ENCODE results near the gene NIP7.
A peak's percentile ranks its signal among the peaks of the same experiment; 100 is the strongest.

The NIP7 gene

DNA sequence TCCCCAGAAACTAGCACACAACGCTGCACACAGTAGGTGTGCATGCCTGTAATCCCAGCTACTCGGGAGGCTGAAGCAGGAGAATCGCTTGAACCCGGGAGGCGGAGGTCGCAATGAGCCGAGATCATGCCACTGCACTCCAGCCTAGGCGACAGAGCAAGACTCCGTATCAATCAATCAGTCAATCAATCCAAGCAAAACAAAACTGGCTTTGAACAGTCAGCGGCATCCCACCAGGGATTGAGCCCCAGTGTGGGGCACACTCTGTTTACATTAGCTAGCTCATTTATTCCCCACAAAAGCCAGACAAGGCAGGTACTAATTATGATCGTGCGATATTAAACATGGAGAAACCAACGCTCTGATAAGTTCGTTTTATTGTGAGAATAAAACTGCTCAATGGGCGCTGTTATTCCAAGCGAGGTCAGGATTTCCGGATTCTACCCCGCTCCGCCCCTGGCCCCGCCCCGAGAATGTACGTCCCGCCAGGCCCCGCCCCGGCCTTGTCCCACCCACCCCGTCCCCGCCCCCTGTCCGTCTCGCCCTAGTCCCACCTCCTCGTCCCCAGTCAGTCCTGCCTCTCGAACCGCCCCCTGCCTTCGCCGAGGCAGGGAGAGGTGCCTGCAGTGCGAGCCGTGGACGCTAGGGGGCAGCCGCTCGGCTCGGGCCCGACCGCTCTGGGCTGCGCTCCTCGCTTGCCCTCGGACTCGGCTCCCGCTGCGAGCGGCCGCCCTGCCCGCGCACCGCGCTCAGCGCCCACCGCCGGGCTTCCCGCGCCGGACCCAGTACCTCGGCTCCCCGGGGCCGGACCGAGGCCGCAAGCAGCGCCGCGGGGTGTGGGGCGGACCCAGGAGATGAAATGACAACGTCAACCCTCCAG lies 28.7 kb upstream of the NIP7 start, which contains the start of gene VPS4A:
VPS4A (plus strand) TSS at position 698 of the 880 bp plus-strand sequence; CDS start at position 860, 162 bp downstream.
- H3K27ac Mint-ChIP-seq = peak within 1 kb of the TSS; percentile 89 to 91
- ATAC-seq (replicated peaks) = peak; percentile 96
- H3K27me3 Mint-ChIP-seq = no peaks in the 10 kb centered on the region
- H3K4me3 Mint-ChIP-seq = peak within 1 kb of the TSS; percentile 92 to 97
- H3K36me3 Mint-ChIP-seq (ENCODE audit: insufficient read depth) = peaks cover 34% of the 10 kb centered on the region
- H3K9me3 Mint-ChIP-seq = no peaks in the 10 kb centered on the region
- peak; percentile 98 to 99 (median 99) for DNase-seq
- H3K4me1 Mint-ChIP-seq (ENCODE audit: low read depth in 2 of 2) = peaks cover 21 to 25% of the 10 kb centered on the region in 2 donors

DNA sequence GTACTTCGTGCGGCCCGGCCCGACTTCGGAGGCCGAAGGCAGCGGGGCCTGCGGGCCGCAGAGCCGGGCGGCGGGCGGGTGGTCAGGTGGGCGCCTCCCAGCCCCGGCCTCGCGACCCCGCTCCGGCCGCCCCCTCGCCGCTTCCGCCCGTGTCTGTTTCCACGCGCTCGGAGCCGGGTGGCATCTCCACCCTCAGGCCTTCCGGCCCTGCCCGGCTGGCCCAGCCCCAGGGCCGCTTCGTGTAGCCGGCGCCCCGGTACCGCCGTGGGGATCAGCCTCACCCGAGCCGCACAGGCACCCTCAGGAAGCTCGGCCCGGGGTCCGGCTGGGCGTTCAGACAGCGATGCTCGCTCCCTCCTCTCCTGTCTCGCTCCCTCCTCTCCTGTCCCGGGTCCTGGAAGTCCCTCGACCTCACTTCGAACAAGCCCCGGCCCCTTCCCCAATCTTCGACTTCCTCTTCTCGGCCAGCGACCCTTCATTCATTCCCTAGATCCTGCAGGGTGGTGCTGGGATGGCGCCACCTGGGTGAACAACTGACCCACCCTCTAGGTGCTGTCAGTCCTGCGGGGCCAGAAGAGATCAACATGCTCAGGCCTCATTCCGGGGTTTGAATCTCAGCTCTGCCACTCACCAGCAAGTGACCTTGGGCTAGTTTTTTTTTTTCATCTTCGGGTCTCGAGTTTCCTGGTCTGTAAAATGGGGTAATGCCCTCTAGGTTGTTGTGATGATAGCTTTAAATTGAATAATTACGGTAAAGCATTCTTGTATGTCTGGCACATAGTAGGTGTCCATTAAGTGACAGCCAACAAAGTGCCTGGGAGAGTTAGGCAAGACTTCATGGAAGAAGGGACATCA lies 27.8 kb upstream of the NIP7 start:
- H3K4me1 Mint-ChIP-seq (ENCODE audit: low read depth in 2 of 2) = peaks cover 23 to 25% of the 10 kb centered on the region in 2 donors
- no peaks in the 10 kb centered on the region for H3K27me3 Mint-ChIP-seq
- H3K4me3 Mint-ChIP-seq = peak overlapping the region; percentile 92 to 97
- ATAC-seq (replicated peaks) (peak; percentile 46), DNase-seq (peak in 2 of 3 experiments; percentile 23 to 29)
- H3K9me3 Mint-ChIP-seq = no peaks in the 10 kb centered on the region
- H3K36me3 Mint-ChIP-seq (ENCODE audit: insufficient read depth) = peaks cover 39% of the 10 kb centered on the region
- H3K27ac Mint-ChIP-seq = peak overlapping the region; percentile 89 to 91

DNA sequence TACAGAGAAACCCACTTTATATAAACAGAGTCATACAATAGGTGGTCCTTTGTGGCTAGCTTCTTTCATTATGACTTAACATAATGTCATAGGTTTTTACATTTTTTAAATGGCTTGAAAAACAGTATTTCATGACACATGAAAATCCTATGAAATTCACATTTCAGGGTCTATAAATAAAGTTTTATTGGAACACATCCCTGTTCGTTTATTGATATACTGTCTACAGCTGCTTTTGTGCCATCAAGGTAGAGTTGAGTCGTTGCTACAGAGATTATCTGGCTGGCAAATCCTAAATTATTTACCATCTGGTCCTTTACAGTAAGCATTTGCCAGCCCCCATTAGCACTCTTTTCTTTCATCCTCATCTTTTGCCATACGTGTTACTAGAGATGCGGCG lies 26.1 kb upstream of the NIP7 start:
- Mint-ChIP-seq H3K36me3 (ENCODE audit: insufficient read depth) (peaks cover 52% of the 10 kb centered on the region), H3K27me3 (no peaks in the 10 kb centered on the region), H3K4me1 (ENCODE audit: low read depth in 2 of 2) (peaks cover 23 to 25% of the 10 kb centered on the region in 2 donors), H3K9me3 (no peaks in the 10 kb centered on the region), H3K4me3 (peak overlapping the region; percentile 47 to 97), H3K27ac (peak overlapping the region in 1 of 2 donors; percentile 91)
- ATAC-seq (replicated peaks) = no peak
- no peak for DNase-seq

DNA sequence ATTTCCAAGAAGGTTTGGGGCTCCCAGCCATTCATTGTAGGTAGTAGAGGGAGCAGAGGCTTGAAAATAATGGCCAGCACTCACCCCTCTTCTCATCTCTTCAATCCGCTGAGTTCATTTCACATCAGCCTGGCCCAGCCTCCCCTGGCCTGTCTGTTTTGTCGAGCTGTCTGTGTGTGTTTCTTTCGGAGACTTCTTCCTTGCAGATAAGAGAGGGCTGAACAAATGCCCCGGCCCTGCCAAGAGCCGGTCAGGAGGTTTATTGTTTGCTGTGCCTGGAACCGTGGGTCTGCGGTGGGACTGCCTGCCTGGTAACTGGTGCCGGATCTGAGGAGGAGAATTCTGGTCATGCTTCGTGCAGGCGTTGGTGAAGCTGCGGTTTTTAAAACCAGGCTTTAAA lies 25.0 kb upstream of the NIP7 start:
- Mint-ChIP-seq H3K36me3 (ENCODE audit: insufficient read depth) (peaks cover 55% of the 10 kb centered on the region), H3K4me1 (ENCODE audit: low read depth in 2 of 2) (peaks cover 25% of the 10 kb centered on the region in 2 donors), H3K27ac (no peak overlapping the region), H3K9me3 (no peaks in the 10 kb centered on the region), H3K27me3 (no peaks in the 10 kb centered on the region), H3K4me3 (no peak overlapping the region)
- ATAC-seq (replicated peaks) = no peak
- DNase-seq = no peak

DNA sequence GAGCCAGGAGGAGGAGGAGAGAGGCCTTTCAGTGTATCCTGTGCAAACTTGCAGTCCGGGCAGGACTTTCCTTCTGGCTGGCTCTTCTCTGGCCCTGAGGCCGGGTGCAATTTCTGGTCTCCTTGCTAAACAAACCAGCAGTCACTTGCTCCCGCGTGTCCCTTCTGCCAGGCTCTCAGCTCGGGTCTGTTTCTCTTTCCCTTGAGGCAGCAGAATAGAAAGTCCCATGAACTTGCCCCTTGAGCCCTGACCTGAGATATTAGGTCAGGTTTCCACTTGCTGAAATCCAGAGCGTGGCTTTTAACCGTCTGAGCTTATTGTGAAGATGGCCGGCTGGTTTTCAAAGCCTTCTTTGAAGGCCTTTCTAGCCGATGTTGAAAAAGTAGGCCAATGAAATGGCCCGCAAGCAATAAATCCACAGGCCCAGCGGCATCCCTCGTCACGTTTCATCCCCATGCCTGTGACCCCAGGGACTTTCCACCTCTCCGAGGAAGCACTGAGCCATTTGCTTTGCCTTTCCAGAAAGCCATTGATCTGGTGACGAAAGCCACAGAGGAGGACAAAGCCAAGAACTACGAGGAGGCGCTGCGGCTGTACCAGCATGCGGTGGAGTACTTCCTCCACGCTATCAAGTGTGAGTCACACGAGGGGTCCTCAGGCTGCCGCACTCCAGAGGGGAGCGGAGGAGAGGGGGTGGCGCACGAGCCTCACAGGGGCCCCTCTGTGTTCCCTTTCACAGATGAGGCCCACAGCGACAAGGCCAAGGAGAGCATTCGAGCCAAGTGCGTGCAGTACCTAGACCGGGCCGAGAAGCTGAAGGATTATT lies 23.9 kb upstream of the NIP7 start:
- no peak overlapping the region for H3K4me3 Mint-ChIP-seq
- H3K27ac Mint-ChIP-seq = peak overlapping the region in 1 of 2 donors; percentile 78
- no peak for ATAC-seq (replicated peaks)
- H3K4me1 Mint-ChIP-seq (ENCODE audit: low read depth in 2 of 2) = peaks cover 20 to 24% of the 10 kb centered on the region in 2 donors
- no peaks in the 10 kb centered on the region for H3K27me3 Mint-ChIP-seq
- no peaks in the 10 kb centered on the region for H3K9me3 Mint-ChIP-seq
- no peak for DNase-seq
- peaks cover 56% of the 10 kb centered on the region for H3K36me3 Mint-ChIP-seq (ENCODE audit: insufficient read depth)

DNA sequence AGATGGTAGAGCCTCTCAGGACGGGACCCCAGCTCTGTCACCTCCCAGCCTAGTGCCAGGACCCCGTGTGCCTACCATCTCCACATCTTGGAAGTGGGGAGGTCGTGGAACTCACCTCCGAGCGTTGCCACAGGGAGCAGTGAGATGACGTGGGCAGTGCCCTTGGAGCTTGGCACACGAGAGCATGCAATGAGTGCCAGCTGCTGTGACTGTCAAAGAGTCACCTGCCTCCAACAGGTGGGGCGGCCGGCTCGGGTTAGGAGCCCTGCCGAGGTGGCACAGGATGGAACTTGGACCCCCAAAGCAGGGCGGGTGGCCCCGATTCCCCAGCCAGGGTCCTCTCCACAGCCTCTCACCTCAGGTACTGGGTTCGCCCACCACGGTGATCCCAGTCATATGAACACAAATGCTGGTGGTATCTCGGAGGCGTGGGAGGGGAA lies 23.0 kb upstream of the NIP7 start:
- Mint-ChIP-seq H3K4me1 (ENCODE audit: low read depth in 2 of 2) (peaks cover 21 to 22% of the 10 kb centered on the region in 2 donors), H3K36me3 (ENCODE audit: insufficient read depth) (peaks cover 64% of the 10 kb centered on the region)

DNA sequence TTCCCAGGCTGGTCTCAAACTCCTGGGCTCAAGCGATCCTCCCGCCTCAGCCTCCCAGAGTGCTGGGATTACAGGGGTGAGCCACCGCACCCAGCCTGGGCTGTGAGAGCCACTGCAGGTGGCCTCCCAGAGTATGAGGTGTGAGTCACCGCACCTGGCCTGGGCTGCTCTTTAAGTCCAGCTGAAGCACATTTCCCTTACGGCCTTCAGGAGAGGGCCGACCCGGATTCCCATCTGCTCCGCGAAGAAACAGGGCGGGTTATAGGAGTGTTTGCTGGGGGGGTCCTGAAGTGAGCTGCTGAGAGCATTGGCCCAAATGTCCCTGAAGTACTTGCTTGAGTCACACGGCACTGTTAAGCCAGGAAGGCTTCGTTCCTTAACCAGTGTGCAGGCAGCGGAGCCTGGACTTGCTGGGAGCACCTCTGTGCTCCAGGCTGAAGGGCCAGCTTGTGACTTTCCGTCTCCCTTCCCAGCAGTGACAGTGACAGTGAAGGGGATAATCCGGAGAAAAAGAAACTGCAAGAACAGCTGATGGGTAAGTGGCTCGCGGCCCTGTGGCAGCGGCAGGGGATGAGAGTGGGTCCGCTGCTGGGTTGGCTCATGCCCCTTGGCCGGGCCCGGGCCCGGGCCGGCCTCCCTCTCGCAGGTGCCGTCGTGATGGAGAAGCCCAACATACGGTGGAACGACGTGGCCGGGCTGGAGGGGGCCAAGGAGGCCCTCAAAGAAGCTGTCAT lies 21.2 kb upstream of the NIP7 start:
- ATAC-seq (replicated peaks) (no peak), DNase-seq (no peak)
- H3K27me3 Mint-ChIP-seq = no peaks in the 10 kb centered on the region
- no peaks in the 10 kb centered on the region for H3K9me3 Mint-ChIP-seq
- no peak overlapping the region for H3K4me3 Mint-ChIP-seq
- H3K27ac Mint-ChIP-seq = no peak overlapping the region
- peaks cover 13 to 16% of the 10 kb centered on the region in 2 donors for H3K4me1 Mint-ChIP-seq (ENCODE audit: low read depth in 2 of 2)
- H3K36me3 Mint-ChIP-seq (ENCODE audit: insufficient read depth) = peaks cover 69% of the 10 kb centered on the region

More for the DNA sequence above, 23.0 kb upstream of the NIP7 start:
- no peak for DNase-seq
- peak overlapping the region in 1 of 2 donors; percentile 78 for H3K27ac Mint-ChIP-seq
- ATAC-seq (replicated peaks) = no peak
- H3K9me3 Mint-ChIP-seq = no peaks in the 10 kb centered on the region
- no peak overlapping the region for H3K4me3 Mint-ChIP-seq
- H3K27me3 Mint-ChIP-seq = no peaks in the 10 kb centered on the region

DNA sequence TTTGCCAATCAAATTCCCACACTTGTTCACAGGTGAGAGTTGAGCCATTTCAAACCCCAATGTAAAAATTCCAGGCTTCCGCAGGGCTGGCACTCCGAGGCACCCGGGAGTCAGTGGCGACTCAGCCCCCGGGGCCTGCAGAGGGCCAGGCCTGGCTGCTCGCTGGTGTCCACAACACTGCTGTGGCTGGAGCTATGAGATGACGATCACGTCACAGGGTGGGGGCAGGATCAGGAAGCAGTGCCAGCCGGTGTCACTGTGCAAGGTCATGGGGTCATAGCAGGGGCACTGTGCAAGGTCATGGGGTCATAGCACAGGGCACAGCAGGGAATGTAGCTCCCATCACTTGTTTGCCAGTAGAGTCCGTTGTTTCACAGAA lies 20.7 kb upstream of the NIP7 start:
- H3K27ac Mint-ChIP-seq = no peak overlapping the region
- DNase-seq (no peak), ATAC-seq (replicated peaks) (no peak)
- no peak overlapping the region for H3K4me3 Mint-ChIP-seq
- H3K27me3 Mint-ChIP-seq = no peaks in the 10 kb centered on the region
- no peaks in the 10 kb centered on the region for H3K9me3 Mint-ChIP-seq
- peaks cover 7 to 13% of the 10 kb centered on the region in 2 donors for H3K4me1 Mint-ChIP-seq (ENCODE audit: low read depth in 2 of 2)
- peaks cover 73% of the 10 kb centered on the region for H3K36me3 Mint-ChIP-seq (ENCODE audit: insufficient read depth)

DNA sequence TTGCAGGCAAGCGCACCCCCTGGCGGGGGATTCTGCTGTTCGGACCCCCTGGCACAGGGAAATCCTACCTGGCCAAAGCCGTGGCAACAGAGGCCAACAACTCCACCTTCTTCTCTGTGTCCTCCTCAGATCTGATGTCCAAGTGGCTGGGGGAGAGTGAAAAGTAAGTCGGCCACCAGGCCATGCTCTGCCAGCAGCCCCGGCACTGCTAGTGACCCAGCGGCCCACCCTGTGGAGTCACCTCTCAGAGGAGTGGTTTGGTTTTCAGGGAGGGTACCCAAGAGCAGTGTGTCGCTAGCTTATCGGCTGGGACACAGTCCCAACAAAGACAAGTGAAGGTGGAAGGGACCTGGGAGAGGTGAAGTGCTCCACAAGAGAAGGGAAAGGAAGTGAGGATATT lies 20.2 kb upstream of the NIP7 start:
- no peak overlapping the region for H3K27ac Mint-ChIP-seq
- H3K4me3 Mint-ChIP-seq = no peak overlapping the region
- H3K27me3 Mint-ChIP-seq = no peaks in the 10 kb centered on the region
- no peaks in the 10 kb centered on the region for H3K9me3 Mint-ChIP-seq
- H3K4me1 Mint-ChIP-seq (ENCODE audit: low read depth in 2 of 2) = peaks cover 4 to 10% of the 10 kb centered on the region in 2 donors
- ATAC-seq (replicated peaks) = no peak
- no peak for DNase-seq
- peaks cover 73% of the 10 kb centered on the region for H3K36me3 Mint-ChIP-seq (ENCODE audit: insufficient read depth)

DNA sequence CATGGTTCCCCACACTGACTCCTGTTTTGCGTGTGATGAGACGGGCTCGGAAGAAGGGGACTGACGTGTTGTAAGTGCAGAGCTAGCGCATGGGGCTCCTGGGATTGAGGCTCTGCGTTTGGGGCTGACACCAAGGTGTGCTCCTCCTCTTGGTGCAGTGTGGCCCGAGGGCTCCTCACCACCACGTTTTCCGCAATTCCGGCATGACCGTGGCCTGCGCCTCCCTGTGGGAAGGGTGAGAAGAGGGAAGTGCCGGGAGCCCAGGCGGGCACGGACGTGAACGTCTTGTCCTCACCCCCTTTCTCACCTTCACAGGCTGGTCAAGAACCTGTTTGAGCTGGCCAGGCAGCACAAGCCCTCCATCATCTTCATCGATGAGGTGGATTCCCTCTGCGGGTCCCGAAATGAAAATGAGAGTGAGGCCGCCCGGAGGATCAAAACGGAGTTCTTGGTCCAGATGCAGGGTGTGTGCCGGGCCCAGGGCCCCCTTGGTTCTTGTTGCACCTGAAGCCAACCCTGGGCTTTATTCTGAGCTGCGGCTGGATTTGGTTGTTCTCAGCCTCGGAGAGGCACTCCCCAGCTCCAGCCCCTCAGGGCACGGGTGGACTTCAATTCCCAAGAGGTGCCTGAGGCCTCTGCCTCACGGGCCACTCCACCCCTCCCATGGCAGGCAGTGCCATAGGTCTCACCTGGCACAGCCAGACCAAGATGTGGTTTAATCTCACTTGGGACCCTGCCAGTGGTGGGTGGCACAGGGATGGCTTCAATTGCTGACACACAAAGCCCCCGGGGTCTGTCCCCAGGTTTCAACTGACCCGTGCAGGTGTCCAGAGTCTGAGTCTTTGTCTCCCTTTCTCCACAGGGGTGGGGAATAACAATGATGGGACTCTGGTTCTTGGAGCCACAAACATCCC lies 19.5 kb upstream of the NIP7 start:
- H3K27me3 Mint-ChIP-seq = no peaks in the 10 kb centered on the region
- no peak for DNase-seq
- no peak overlapping the region for H3K27ac Mint-ChIP-seq
- H3K36me3 Mint-ChIP-seq (ENCODE audit: insufficient read depth) = peaks cover 74% of the 10 kb centered on the region
- ATAC-seq (replicated peaks) = no peak
- H3K4me1 Mint-ChIP-seq (ENCODE audit: low read depth in 2 of 2) = peaks cover 4 to 11% of the 10 kb centered on the region in 2 donors
- no peak overlapping the region for H3K4me3 Mint-ChIP-seq
- H3K9me3 Mint-ChIP-seq = no peaks in the 10 kb centered on the region

DNA sequence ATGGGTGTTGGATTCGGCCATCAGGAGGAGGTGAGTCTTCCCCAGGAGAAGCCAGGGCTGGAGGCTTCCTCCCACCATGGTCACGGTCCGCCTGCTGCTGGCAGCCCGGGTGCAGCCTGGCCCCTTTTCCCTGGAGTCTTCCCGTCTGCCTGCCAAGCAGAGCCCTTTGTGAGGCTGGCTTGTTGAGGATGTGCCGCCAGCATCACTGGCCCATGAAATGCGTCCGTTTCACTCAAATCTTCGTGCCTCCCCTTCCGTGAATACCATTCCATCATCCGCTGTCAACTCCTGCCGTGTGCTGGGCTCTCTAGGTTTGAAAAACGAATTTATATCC lies 18.9 kb upstream of the NIP7 start:
- peak overlapping the region; percentile 57 to 75 for H3K27ac Mint-ChIP-seq
- no peaks in the 10 kb centered on the region for H3K9me3 Mint-ChIP-seq
- H3K4me1 Mint-ChIP-seq (ENCODE audit: low read depth in 2 of 2) = peaks cover 4 to 11% of the 10 kb centered on the region in 2 donors
- ATAC-seq (replicated peaks) (no peak), DNase-seq (no peak)
- H3K36me3 Mint-ChIP-seq (ENCODE audit: insufficient read depth) = peaks cover 72% of the 10 kb centered on the region
- H3K4me3 Mint-ChIP-seq = no peak overlapping the region
- H3K27me3 Mint-ChIP-seq = no peaks in the 10 kb centered on the region

DNA sequence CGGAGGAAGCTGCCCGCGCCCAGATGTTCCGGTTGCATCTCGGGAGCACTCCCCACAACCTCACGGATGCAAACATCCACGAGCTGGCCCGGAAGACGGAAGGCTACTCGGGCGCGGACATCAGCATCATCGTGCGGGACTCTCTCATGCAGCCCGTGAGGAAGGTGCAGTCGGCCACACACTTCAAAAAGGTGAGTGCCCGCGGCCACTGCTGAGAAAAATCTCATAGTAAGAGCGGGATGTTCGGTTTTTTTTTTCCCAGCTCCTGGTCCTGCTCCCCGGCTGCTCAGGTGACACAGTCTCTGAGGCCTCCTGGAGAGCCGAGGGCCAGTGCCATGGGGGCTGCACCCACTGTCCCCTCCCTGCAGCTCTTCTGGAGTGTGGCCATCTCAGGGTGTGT lies 18.5 kb upstream of the NIP7 start:
- DNase-seq = no peak
- Mint-ChIP-seq H3K36me3 (ENCODE audit: insufficient read depth) (peaks cover 72% of the 10 kb centered on the region), H3K9me3 (no peaks in the 10 kb centered on the region), H3K4me1 (ENCODE audit: low read depth in 2 of 2) (peaks cover 8 to 13% of the 10 kb centered on the region in 2 donors), H3K27ac (peak overlapping the region; percentile 57 to 75), H3K4me3 (no peak overlapping the region), H3K27me3 (no peaks in the 10 kb centered on the region)
- no peak for ATAC-seq (replicated peaks)

Data from effector memory CD8-positive, alpha-beta T cell (primary cell).